HG03064 (cell line): Measurements from ENCODE around the gene CBFA2T2.
A peak's percentile ranks its signal among the peaks of the same experiment; 100 is the strongest.

ENCODE experiments used
- ATAC-seq: cut with Tn5 transposase; IDR thresholded peaks from one replicate; pipeline ENCODE4 v1.9.1; 2021; ENCODE audit warnings: low read depth; ENCODE audit not compliant: unreplicated experiment

CBFA2T2 gene

DNA sequence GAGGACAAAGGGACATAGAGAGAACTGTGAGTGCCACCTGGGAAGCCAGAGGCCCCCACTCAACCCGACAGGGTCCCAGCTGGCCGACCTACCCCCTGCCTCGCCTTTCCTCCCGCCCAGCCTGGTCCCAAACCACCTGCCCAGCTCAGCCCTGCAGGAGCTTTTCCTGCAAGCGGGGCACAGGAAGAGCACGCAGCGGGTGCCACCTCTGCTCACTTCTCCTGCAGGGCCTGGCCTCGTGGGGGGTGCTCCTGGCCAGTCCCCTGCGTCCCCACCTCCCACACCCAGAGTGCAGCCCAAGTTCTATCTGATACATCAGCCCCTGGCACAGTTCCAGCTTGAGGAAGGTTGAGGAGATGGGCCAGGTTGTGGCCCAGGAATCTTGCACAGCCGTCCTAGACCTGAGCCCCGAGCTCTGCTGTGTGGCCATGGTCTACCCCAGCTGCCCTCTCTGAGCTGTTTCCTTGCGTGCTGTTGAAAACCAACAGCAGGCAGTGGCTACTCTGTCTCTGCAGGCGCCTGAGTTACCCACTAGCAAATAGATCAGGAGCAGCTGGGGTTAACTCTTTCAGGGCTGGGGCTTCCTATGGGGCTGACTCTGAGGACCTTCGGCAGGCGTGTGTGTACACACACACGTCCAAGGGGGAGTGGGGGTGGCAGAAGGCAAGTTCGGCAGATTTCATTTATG lies 182.7 kb downstream of the CBFA2T2 start:
- no peak for ATAC-seq

DNA sequence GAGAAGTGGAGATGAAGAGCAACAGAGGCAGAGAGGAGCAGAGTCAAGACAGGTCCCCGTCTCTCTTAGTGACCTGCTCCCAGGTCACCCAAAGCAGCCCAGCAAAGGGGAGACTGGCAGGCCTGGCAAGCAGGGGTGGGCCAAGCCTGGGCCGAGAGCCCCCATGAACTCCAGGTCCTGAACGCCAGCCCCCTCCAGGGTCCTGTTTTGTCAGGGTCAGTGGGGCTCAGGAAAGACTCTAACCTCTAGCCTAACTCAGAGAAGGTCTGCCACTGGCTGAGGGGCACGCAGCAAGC lies 183.2 kb downstream of the CBFA2T2 start:
- no peak for ATAC-seq

DNA sequence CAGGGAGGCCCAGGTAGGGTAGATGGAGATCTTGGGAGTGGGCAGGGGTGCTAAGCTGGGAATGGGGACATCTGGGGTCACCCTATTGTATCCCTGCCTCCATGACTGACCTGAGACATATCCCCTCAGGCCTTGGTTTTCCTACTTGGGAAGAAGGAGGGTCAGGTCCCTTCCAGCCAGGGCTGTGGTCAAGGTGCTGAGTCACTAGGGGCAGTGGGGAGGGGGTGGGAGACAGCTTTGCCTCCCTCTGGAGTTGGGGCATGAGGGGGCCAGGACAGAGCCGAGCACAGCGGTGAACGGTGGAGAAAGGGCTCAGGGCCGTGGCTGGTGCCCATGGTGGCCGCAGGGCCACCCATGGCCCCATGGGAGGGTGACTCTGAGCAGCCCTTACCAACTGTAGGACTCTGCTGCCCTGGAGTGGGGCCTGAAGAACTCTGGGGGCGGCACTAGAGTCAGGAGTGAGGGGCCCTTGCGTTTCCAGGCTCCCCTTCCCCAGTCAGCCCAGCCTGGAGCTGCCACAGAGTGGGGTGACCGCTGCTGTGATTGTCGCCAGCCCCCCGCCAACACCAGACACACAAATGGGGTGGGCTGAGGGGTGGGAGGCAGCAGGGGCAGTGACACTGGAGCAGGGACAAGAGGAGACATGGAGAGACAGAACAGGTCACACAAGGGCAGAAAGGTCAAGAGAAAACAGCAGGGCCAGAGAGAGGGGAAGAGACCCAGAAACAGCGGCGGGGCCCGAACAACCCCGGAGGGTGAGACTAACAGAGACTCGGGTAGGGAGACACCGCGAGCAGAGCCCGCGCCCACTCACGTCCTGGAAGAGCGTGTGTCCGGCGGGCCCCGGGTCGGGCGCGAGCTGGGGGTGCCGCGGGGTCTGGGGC lies 183.8 kb downstream of the CBFA2T2 start:
- no peak for ATAC-seq

DNA sequence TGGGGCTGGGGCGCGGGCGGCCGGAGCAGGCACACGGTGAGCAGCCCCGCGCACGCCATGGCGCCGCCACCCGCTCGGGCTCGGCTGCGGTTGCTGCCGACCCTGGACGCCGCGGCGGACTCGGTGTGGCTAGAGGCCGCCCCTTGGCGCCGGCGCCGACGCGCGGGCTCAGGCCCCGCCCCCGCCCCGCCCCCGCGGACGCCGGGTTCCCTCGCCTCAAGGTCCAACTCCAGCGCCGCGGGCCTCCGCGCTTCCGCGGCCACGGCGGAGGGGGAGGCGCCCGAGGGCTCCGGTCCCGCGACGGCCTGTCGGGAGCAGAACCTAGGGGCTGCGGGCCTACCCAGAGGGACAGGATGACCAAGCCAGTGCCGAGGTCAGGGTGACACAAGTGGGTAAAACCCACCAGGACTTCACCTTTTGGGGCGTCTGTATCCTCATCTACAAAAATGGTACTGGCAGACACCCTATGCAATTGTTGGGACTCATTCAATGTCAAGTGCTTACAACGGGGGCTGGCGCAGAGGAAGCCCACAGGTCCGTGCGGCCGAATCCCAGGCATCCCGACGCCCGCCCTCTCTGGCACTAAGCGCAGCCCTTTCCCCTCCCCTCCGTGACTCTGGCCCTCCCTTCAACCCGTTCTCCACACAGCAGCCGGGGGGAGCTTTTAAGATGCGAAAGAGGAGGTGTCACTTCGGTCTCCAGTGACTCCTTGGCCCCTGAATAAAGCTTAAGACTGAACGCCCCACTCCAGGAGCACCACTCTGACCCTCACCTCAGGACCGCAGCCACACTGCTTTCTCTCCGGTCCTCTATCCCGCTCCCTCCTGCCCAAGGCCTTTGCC lies 184.6 kb downstream of the CBFA2T2 start, which contains the start of gene NECAB3:
Gene NECAB3 (minus strand): TSS at position 135 of the 842 bp plus-strand sequence. CDS start 76 bp downstream, at position 59.
- no peak for ATAC-seq

DNA sequence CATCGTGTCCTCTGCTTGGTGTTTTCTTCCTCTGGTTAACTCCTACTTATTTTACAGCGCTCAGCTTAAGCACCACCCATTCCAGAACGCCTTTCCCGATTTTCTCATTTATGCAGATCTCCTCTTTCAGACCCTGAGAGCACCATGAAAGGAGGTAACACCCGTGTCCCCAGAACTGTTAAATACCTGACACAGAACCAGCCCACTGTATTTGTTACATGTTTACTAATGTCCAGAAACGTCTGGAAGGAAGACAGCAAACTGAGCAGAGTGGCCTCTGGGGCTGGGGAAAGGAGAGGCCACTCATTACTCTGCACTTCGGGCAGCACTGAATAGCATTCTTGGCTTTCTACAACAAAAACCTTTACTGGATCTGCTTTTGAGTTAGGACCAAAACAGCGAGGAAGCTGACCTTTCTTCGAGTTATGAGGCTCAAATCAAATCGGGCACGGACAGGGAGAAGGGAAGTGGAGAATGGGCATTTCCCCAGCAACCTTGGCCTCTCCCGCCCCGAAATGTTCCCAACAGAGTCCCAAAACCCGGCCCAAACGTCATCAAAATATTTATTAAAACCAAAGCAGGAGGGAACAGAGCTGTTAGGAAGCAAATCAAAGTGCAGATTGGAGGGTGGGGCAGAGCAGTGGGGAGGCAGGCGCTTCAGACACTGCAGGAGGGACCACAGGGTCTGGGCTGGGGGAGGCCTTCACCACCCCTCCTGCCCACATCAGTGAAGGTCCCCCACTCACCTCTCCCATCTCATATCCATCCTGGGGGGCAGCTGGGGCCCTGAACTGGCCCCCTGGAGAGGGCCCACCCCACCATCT lies 185.5 kb downstream of the CBFA2T2 start:
- ATAC-seq: no peak

DNA sequence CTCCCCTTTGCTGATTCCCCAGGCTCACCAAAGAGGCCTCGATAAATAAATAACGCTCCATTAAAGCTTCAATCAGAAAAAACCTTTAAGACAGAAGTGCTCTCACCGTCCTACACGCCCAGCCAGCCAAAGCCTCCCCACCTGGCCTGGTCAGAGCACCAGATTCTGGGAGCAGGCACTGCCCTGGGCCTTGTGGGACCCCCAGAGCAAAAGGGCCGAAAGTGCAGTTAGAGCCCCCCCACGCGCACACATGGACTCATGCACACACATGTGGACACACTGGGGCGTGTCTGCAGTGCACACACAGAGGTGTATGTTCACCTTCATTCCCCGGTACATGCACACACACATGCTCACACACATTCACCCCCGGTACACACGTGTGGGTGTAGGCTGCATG lies 186.2 kb downstream of the CBFA2T2 start:
- ATAC-seq: no peak

DNA sequence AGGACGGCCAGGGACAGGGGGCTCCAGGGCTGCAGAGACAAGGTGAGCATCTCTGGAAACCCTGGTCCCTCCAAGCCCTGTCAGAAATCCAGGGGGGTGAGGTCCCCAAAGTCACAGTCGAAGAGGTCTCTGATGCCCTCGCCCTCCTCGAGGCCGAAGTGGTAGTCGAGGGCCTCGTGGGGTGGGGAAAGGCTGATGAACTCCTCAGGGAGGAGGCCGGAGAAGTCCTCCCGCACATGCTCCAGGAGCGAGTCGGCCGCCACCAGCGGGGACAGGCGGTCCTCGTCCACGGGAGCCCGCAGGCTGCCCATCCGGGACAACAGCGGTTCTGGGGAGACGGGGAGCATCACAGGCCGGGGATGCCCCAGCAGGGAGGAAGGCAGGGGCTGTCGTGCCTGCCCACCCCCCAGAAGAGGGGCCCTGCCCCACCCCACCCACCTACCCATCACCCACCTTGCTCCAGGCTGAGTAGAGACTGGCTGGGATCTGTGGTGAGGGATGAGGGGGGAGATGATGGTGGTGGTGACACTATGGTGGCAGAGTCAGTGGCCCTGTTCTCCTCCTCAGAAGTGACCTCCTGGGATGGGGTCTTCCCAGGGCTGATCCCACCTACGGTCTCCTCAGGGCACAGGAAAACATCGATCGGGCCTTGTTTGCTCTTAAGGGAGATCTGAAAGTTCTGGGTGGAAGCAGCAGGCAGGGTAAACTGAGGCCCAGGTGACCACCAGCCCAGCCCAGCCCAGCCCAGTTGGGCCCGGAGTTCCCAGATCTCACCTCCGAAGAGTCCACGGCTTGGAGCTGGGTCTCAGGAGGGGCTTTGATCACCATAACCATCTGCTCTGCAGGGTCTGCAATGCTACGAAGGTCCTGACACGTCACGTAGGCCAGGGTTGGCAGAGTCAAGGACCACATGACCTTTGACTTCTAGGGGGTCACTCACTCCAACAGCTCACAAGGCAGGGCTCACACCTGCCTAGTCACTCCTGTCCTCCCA lies 187.1 kb downstream of the CBFA2T2 start:
- no peak for ATAC-seq

DNA sequence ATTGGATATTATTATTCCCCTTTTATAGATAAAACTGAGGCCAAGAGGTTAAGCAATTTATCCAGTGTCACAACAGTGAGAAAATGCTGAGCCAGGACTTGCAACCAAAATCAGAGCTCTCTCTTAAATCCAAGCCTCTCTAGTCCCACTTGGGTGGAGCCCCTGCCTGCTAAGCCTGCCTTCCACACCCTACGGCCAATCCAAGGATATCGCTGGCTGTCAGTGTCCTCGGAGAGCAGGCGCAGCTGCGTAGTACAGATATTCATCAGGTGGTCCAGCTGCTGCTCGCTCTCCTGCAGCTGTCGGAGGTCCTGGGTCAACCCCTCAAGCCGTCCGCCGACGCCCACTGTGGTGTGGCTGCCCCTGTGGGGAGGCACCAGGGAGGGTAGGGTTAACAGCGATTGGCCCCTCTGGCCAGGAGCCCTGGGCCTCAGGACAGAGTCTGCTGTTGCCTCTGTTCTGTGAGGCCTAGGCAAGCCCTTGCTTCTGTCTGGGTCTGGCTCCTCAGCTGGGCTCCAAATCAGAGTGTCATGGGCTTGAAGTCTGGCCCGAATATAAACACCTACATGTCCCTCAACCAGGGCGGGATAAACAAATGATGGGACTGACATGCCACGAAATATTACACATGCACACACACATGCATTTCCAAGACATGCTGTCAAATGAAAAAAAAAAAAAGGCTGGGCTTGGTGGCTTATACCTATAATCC lies 188.3 kb downstream of the CBFA2T2 start:
- ATAC-seq: no peak

DNA sequence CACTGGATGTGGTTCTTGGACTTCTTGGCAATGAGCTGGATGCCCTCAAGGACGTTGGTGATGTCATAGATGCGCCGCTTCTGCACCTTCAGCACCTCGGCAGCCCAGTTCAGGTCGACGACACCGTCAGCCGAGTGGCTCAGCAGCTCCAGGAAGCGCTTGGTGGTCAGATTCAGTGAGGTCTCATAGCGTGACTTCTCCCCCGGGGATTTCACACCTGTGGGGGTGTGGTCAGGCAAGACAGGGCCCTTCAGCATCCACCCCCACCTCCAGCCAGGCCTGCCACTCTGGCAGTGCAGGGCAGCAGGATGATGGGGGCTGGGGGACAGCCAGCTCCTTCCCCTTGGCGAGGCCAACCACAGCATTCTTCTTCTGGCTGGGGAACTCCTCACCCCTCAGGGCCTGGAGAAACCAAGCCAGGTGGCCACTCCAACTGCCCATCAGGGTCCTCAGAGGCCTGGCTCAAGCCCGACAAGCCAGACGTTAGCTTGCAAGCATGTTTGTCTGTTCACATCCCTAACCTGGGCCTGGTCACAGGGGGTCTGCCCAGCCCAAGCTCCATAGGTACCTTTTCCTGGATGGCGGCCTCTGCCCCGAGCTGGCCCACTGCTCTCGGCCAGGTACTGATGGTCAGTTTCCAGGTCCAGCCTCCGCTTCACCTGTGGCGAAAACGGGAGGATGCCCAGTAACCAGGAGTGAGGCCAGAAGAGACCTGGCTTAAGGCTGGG lies 190.0 kb downstream of the CBFA2T2 start:
- no peak for ATAC-seq

DNA sequence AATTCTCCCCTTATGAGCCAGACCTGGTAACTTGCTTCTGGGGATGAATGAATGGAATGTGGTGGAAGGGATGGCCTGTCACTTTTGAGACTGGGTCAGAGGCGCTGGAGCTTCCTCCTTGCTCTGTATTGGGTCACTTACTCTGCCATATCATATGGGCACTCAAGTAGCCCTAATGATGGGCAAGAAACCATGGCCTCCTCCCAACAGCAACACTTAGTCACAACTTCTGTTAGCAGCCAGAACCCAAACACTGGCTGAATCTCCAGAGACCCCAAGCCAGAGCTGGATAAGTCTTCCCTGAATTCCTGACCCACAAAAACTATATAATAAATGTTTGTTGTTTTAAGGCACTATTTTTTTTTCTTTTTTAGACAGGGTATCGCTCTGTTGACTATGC lies 190.8 kb downstream of the CBFA2T2 start:
- no peak for ATAC-seq

DNA sequence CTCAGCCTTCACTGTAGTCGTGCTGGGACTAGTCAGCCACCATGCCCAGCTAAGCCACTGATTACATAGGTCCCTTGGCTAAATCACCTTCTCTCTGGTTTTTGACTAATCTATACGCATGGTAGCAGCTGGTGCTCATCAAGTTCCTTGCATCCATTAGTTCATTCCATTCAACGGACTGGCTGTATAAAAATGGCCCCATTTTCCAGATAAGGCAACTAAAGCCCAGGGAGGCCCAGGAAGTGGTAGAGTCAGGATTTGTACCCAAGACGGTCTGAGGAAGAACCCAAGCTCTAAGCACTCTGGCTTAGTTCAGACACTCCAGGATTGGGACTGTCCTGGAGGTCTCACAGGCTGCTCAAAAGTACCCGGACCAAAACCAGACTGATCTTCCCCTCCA lies 191.4 kb downstream of the CBFA2T2 start:
- ATAC-seq: no peak

DNA sequence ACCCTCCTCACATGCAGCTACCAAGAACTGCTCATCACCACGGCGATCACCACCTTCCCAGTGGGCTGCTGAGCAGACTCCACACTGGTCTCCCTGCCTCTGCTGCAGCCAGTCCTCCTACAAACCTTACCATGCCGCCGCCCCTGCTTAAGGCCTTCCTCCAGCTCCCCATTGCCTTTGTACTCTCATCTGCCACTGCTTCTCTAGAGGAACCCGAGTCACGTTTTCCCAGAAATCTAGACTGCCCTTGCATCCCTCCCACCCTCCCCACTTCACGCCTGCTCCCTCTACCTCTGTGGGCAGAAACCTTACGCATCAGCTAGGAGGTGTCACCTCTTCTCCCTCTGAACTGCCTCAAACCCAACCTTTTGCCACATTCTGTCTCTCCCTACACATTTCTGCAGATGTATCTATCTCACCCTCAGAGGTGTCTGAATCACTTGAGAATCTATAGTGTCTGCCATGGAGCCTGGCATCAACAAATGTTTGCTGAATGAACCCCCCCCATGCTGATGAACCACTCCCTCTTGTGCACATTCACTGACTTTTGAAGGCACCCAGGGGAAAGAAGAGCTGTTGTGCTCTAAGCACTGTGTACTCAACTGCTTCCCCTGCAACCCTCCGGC lies 191.9 kb downstream of the CBFA2T2 start:
- ATAC-seq: no peak

DNA sequence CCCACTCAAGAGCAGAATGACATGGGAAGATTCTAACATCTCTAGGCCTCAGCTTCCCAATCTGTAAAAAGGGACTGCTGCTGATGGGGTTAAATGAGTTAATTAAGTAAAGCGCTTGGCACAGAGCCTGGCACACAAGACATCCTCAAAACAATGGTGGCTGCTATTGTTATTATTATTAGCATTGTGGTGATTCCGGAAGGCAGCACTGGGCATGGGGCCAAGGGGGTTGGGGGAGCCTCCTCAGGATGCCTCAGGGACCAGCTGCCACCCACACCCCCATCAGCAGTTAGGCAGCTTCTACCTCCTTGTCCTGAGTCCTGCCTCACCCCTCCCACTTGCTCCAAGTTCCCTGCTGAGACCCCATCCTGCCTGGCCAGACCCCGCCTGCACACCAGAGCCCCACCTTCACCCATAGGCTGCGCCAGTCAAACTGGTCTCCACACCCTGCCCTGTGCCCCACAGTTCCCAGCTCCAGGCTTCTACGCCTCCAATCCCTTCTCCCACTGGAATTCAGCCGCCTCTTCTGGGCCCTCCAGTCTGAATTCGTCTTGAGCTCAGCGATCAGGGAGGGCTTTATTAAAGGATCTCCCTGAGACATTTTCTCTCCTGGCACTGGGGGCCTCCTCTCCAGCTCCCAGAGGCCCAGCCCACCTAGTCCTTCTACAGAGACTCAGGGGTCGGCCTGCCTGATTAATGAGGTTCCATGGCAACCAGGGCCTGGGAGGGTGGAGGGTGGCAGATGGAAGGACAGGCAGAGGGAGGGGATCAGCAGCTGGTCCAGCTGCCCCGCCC lies 194.8 kb downstream of the CBFA2T2 start:
- ATAC-seq: no peak

DNA sequence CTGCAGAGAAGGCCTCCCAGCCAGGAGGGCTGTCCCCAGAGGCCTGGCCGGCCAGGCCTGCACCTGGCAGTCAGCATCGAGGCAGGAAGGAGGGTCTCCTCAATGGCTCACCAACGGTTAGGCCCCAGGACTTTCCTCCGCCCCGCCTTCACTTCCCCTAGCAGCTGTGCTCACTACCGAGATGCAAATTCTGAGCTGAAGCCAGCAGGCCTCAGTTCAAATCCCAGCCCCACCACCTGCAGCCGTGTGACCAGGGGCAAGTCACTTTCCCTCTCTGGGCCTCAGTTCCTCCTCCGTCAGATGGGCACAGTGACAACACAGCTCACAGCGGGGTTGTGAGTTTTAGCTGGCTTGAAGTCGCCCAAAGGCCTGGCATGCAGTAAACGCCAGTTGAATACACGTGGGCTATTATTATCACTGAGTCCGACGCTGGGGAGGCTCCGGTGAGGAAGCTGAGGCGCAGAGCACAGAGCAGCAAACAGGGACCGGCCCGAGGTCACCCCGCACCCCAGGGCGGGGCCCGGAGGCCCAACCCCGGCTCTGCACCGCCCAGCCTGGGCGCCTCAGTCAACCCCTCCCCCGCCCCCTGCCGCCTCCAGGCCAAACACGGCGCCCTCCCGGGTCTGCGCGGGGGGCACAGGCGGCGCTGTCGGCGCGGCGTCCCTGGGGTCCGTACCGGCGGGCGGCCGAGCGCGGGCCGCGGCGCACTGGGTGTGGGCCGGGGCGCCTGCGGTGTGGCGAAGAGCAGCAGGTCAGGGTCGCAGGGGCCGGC lies 195.6 kb downstream of the CBFA2T2 start:
- peak; percentile 26 for ATAC-seq

DNA sequence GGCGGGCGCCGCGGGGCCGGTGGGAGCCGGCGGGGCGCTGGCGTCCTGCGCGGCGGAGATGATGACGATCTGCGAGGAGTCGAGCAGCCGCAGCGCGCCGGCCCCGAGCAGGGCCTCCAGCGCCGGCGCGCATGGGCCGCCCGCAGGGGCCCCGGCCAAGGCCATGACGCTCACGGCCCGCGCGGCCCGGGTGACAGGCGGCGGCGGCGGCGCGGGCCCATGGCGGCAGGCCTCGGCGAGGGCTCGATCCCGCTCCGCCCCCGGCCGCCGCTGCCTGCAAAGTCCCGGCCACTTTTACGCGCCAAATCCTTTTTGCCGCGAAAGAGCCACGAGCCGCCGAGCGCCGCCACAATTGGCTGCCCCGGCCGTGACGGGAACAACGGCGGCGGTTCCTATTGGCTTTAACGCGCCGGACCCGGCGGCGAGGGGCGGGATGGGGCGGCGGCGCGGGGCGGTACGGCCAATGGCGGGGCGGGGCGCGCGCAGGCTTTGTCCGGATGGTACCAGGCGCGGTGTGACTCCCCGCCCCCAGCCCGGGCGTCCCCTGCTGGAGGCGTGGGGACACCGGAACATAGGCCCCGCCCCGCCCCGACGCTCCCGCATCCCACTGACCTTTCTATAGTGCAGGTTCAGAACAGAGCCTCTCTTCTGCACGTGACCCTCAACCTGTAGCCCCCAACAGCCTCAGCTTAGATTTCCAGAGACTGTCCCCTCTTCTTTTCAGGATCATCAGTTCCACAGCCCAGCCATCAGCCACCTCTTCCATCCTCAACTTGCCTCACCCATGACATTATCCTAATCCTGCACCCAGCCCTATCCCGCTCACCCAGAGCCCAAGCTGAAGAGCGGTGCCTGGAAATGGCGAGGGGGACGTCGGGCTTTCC lies 196.4 kb downstream of the CBFA2T2 start, which contains the start of gene E2F1:
Gene E2F1 (minus strand): TSS at position 286 of the 884 bp plus-strand sequence. CDS start 121 bp downstream, at position 165.
- peak; percentile 66 for ATAC-seq
